Testis (tissue), 3 donors: ENCODE data around the gene GDI1. TPM values are rescaled to one million over a fixed set of nuclear protein-coding genes. Genes with fewer than 3 reads are reported as not detected.

Experiments used
- DNase-seq: peaks from one replicate; pipeline ENCODE4 v3.0.0-alpha.2; 2019
- H3K27ac ChIP-seq, 2 donors: fragments of 200-600 bp; sonication (generic); one replicate each; pipeline ENCODE4 v1.5.1; 2019
- H3K27me3 ChIP-seq: fragments of 200-600 bp; sonication (generic); one replicate; pipeline ENCODE4 v1.5.1; 2019
- H3K36me3 ChIP-seq: fragments of 200-600 bp; sonication (generic); one replicate; pipeline ENCODE4 v1.5.1; 2017; ENCODE audit warnings: low read depth; ENCODE audit errors: missing control alignments
- H3K4me1 ChIP-seq: fragments of 200-600 bp; sonication (generic); one replicate; pipeline ENCODE4 v1.5.1; 2019
- H3K4me3 ChIP-seq, 2 donors: fragments of 200-600 bp; sonication (generic); one replicate each; pipeline ENCODE4 v1.5.1; 2017 to 2019
- H3K9me3 ChIP-seq: fragments of 200-600 bp; sonication (generic); one replicate; pipeline ENCODE4 v1.5.1; 2017
- POLR2A ChIP-seq: fragments of 450-650 bp; IDR thresholded peaks from one replicate; pipeline ENCODE4 v1.6.1; 2017; ENCODE audit warnings: antibody characterized with exemption, mild to moderate bottlenecking, moderate library complexity
- WGBS, 2 donors: methylation state at CpG; one replicate each; pipeline ENCODE4 v1.1.5; 2018; 5-methylcytosine and 5-hydroxymethylcytosine counted together
- intact Hi-C: fragments of 100-400 bp; cut with DNase I; formaldehyde crosslinking; loops from one replicate; pipeline ENCODE4 v1.15.1; 2023; ENCODE audit warnings: low total_unique reads
- polyA plus RNA-seq: library from polyadenylated mRNA; stranded (reverse); fragments of 350-450 nt; fragmentation: Illumina TruSeq; extraction: RNeasy Lipid Tissue Mini Kit (QIAGEN cat#74804); gene quantifications from one replicate; pipeline ENCODE4 v1.2.3, GENCODE V29; 2014; ENCODE audit warnings: low read depth, low replicate concordance; ENCODE audit not compliant: insufficient read depth
- total RNA-seq, 2 donors: library from RNA; depleted of rRNA; stranded (reverse); fragments of >200 nt; gene quantifications; one replicate each; pipeline ENCODE4 v1.2.3, GENCODE V29; 2016
- TF ChIP-seq, protein P1 (sequence below), 3 experiments: fragments of 450-650 bp in 2 of 3; fragments of 200-600 bp in 1 of 3; sonication (generic) in 1 of 3; IDR thresholded peaks; one replicate each; pipeline ENCODE4 v1.5.1; 2016 to 2019; ENCODE audit warnings: antibody characterized with exemption in 3 of 3, mild to moderate bottlenecking in 2 of 3, moderate library complexity in 1 of 3

The GDI1 gene
- total and polyA plus RNA-seq, 3 donors from 2014 or later: 118 to 162 (median 158) TPM

- TF ChIP-seq, protein P1, sequence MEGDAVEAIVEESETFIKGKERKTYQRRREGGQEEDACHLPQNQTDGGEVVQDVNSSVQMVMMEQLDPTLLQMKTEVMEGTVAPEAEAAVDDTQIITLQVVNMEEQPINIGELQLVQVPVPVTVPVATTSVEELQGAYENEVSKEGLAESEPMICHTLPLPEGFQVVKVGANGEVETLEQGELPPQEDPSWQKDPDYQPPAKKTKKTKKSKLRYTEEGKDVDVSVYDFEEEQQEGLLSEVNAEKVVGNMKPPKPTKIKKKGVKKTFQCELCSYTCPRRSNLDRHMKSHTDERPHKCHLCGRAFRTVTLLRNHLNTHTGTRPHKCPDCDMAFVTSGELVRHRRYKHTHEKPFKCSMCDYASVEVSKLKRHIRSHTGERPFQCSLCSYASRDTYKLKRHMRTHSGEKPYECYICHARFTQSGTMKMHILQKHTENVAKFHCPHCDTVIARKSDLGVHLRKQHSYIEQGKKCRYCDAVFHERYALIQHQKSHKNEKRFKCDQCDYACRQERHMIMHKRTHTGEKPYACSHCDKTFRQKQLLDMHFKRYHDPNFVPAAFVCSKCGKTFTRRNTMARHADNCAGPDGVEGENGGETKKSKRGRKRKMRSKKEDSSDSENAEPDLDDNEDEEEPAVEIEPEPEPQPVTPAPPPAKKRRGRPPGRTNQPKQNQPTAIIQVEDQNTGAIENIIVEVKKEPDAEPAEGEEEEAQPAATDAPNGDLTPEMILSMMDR (IDR thresholded peaks at IDR 0.05): no peak
- no peak for TF ChIP-seq POLR2A
- no peaks in the 10 kb centered on the region for H3K4me1 ChIP-seq
- no peaks in the 10 kb centered on the region for H3K36me3 ChIP-seq
- no peaks in the 10 kb centered on the region for H3K27me3 ChIP-seq
- DNase-seq: no peak
- H3K4me3 ChIP-seq: no peak overlapping the region
- no peak overlapping the region for H3K27ac ChIP-seq
- no peaks in the 10 kb centered on the region for H3K9me3 ChIP-seq
- intact Hi-C loops: no loop called here
- 29 to 86% methylated on average over 1 to 7 of the region's 10 CpGs for WGBS, 2 donors
Measured at GRCh38 chrX:154420402-154420756, 16.6 kb upstream of the GDI1 start.

GRCh38 chrX:154426916-154427770 is 9.8 kb upstream of the GDI1 start:
- 62 to 64% methylated on average over 8 to 13 of the region's 13 CpGs for WGBS, 2 donors
- no peak for TF ChIP-seq POLR2A
- TF ChIP-seq, protein P1 (IDR thresholded peaks at IDR 0.05): no peak
- intact Hi-C loops: no loop called here
- Histone ChIP-seq H3K4me3 (no peak overlapping the region), H3K4me1 (no peaks in the 10 kb centered on the region), H3K27ac (no peak overlapping the region), H3K27me3 (no peaks in the 10 kb centered on the region), H3K36me3 (no peaks in the 10 kb centered on the region), H3K9me3 (no peaks in the 10 kb centered on the region)
- DNase-seq: no peak

DNA sequence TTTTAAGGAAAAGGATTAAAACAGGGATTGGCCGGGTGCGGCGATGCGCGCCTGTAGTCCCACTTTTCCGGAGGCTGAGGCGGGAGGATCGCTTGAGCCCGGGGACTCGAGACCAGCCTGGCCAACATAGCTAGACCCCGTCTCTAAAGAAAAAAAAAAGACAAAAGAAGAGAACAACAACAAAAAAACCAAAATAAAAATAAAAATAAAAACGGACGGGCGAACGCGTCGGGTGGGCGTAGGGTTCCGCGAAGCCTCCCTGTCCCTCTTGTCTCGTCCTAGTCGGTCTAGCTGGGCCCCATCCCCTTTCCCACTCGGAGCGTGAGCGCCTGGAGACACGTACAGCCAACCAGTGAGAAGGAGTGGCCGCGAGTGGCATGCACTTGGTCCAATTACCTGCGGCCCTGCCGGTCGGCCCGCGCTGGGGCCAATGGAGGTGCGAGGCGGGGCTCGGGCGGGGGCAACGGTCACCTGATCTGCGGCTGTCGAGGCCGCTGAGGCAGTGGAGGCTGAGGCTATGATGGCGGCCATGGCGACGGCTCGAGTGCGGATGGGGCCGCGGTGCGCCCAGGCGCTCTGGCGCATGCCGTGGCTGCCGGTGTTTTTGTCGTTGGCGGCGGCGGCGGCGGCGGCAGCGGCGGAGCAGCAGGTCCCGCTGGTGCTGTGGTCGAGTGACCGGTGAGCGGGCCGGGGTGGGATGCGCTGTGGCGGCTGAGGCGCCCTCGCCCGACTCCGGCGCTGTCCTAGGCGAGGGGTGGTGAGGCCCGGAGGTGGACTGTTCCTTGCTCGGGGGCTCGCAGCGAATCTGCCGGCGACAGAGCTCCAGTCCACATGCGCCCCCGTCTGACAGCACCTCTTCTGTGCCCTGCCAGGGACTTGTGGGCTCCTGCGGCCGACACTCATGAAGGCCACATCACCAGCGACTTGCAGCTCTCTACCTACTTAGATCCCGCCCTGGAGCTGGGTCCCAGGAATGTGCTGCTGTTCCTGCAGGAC is 8.5 kb upstream of the GDI1 start, which contains the start of gene ATP6AP1:
Gene ATP6AP1, plus strand, starts transcription at position 502 of the 996 bp plus-strand sequence. Its CDS starts 16 bp downstream, at position 518.
- intact Hi-C loops: no loop called here
- Histone ChIP-seq H3K9me3 (no peaks in the 10 kb centered on the region), H3K4me1 (no peaks in the 10 kb centered on the region), H3K36me3 (no peaks in the 10 kb centered on the region), H3K27ac (peak within 1 kb of the TSS; percentile 55 to 58), H3K27me3 (no peaks in the 10 kb centered on the region), H3K4me3 (peak within 1 kb of the TSS; percentile 64 to 76)
- TF ChIP-seq, protein P1 (IDR thresholded peaks at IDR 0.05): no peak
- no peak for TF ChIP-seq POLR2A
- DNase-seq: peak; percentile 93
- WGBS, 2 donors: 11 to 13% methylated on average over 5 to 37 of the region's 87 CpGs

- 57% methylated on average over 2 of the region's 2 CpGs; no CpG with 5 or more reads in 1 of the 2 donors for whole genome bisulfite sequencing, 2 donors
- TF ChIP-seq, protein P1 (IDR thresholded peaks at IDR 0.05): no peak
- no peak for TF ChIP-seq POLR2A
- H3K4me1 ChIP-seq: no peaks in the 10 kb centered on the region
- intact Hi-C loops: no loop called here
- no peaks in the 10 kb centered on the region for H3K36me3 ChIP-seq
- DNase-seq: peak; percentile 44
- H3K27ac ChIP-seq: no peak overlapping the region
- no peak overlapping the region for H3K4me3 ChIP-seq
- no peaks in the 10 kb centered on the region for H3K27me3 ChIP-seq
- no peaks in the 10 kb centered on the region for H3K9me3 ChIP-seq
Measured at GRCh38 chrX:154429711-154430110, 7.2 kb upstream of the GDI1 start.
